GM18505 (cell line): ENCODE data around the gene ACAD8.
"Not testable (repeated sequence)": the region's sequence is repeated elsewhere in the genome, so short reads cannot be mapped to it uniquely, and the experiment has no call there.

Experiments
- ATAC-seq: cut with Tn5 transposase; IDR thresholded peaks from one replicate; pipeline ENCODE4 v1.9.1; 2021; ENCODE audit not compliant: unreplicated experiment
- POLR2A ChIP-seq: IDR thresholded peaks from 4 replicates; pipeline ENCODE4 v1.6.1; 2011; ENCODE audit warnings: borderline replicate concordance; ENCODE audit not compliant: insufficient read depth, insufficient read length; ENCODE audit errors: extremely low read depth

The ACAD8 gene

GRCh38 chr11:134277183-134278001 lies 24.0 kb downstream of the ACAD8 start:
- ATAC-seq, result no peak
- TF ChIP-seq POLR2A, result no peak

GRCh38 chr11:134278356-134278755 lies 25.0 kb downstream of the ACAD8 start:
- no peak for TF ChIP-seq POLR2A
- no peak for ATAC-seq

GRCh38 chr11:134281635-134282034 lies 28.3 kb downstream of the ACAD8 start:
- ATAC-seq, result not testable (repeated sequence)

GRCh38 chr11:134282121-134283045 lies 29.0 kb downstream of the ACAD8 start:
- TF ChIP-seq POLR2A, result no peak
- no peak for ATAC-seq

GRCh38 chr11:134283461-134284230 lies 30.3 kb downstream of the ACAD8 start:
- TF ChIP-seq POLR2A, result no peak
- ATAC-seq, result no peak

- ATAC-seq, result not testable (repeated sequence)
Measured at GRCh38 chr11:134284349-134284748, 31.0 kb downstream of the ACAD8 start.

- no peak for TF ChIP-seq POLR2A
Measured at GRCh38 chr11:134287561-134287960, 34.2 kb downstream of the ACAD8 start.

GRCh38 chr11:134288486-134288885 lies 35.1 kb downstream of the ACAD8 start:
- ATAC-seq, result no peak
- TF ChIP-seq POLR2A, result no peak

More at GRCh38 chr11:134287561-134287960, 34.2 kb downstream of the ACAD8 start:
- ATAC-seq, result no peak

- no peak for TF ChIP-seq POLR2A
- ATAC-seq, result no peak
Measured at GRCh38 chr11:134289167-134289566, 35.8 kb downstream of the ACAD8 start.

GRCh38 chr11:134289789-134290188 lies 36.4 kb downstream of the ACAD8 start:
- TF ChIP-seq POLR2A, result no peak
- ATAC-seq, result no peak

GRCh38 chr11:134290646-134291045 lies 37.3 kb downstream of the ACAD8 start:
- ATAC-seq, result no peak
- TF ChIP-seq POLR2A, result no peak

- no peak for TF ChIP-seq POLR2A
- no peak for ATAC-seq
Measured at GRCh38 chr11:134291196-134291595, 37.8 kb downstream of the ACAD8 start.

- ATAC-seq, result no peak
- TF ChIP-seq POLR2A, result no peak
Measured at GRCh38 chr11:134292661-134293060, 39.3 kb downstream of the ACAD8 start.
